ENCODE data around the gene MSX2. TPM values are rescaled to one million over a fixed set of nuclear protein-coding genes. Genes with fewer than 3 reads are reported as not detected.

MSX2 gene
- total and polyA plus RNA-seq, 2 of the 8 experiments (the other 6 are each of a cell fraction or from before 2014, with no cell fraction given): 0.24 to 0.47 TPM

GRCh38 chr5:174777583-174777982 lies 53.2 kb downstream of the MSX2 start:
- WGBS, 2 experiments (ENCODE audit: extremely low coverage in 1 of 2, insufficient coverage in 1 of 2, insufficient read length in 1 of 2, insufficient replicate concordance in 2 of 2, low coverage in 1 of 2, low lambda C conversion rate in 2 of 2, missing lambda C conversion rate in 1 of 2): 80% methylated on average over 2 of the region's 2 CpGs; no CpG with 5 or more reads in 1 of the 2 experiments
- no peak overlapping the region for H2AK5ac ChIP-seq (ENCODE audit: low read depth, low read length)
- no peak for TF ChIP-seq POLR2AphosphoS5 (IDR thresholded peaks at IDR 0.05; ENCODE audit: low read depth, low read length)
- no peak for TF ChIP-seq GABPA (IDR thresholded peaks at IDR 0.05; ENCODE audit: borderline replicate concordance, insufficient read depth, low read length)
- no peak for TF ChIP-seq RNF2 (IDR thresholded peaks at IDR 0.05; ENCODE audit: borderline replicate concordance, low read depth, low read length, missing control alignments, poor library complexity, severe bottlenecking)
- TF ChIP-seq TAF7 (optimal IDR thresholded peaks at IDR 0.05; ENCODE audit: borderline replicate concordance, low read depth, low read length): no peak
- TF ChIP-seq EP300 (IDR thresholded peaks at IDR 0.05; ENCODE audit: borderline replicate concordance in 1 of 2, low read depth in 2 of 2, low read length in 2 of 2): no peak
- TF ChIP-seq GTF2F1 (IDR thresholded peaks at IDR 0.05; ENCODE audit: borderline replicate concordance, low read depth, low read length): no peak
- TF ChIP-seq KDM1A (IDR thresholded peaks at IDR 0.05; ENCODE audit: borderline replicate concordance, low read length): no peak
- no peak for TF ChIP-seq PHF8 (conservative IDR thresholded peaks at IDR 0.05; ENCODE audit: low read depth, low read length)
- no peak for TF ChIP-seq SRF (IDR thresholded peaks at IDR 0.05; ENCODE audit: low read depth, low read length)
- no peak for TF ChIP-seq ATF2 (IDR thresholded peaks at IDR 0.05; ENCODE audit: low read length)
- no peak for TF ChIP-seq ZNF274 (IDR thresholded peaks at IDR 0.05; ENCODE audit: borderline replicate concordance, extremely low read depth, low read length)
- no peak for TF ChIP-seq JUND (IDR thresholded peaks at IDR 0.05; ENCODE audit: low read length)

More at GRCh38 chr5:174777583-174777982, 53.2 kb downstream of the MSX2 start:
- CTCF ChIA-PET (ENCODE audit: partially characterized antibody): interaction anchor here (0.6 to 2.3 kb wide), 8 partner anchors 15 to 421 kb away, joined by 3 to 7 read pairs (median 4); no protein-coding TSS in a partner anchor
- no peaks in the 10 kb centered on the region for H3K79me1 ChIP-seq (ENCODE audit: low read depth, low read length)
- H3K18ac ChIP-seq (ENCODE audit: extremely low read depth, low read length): no peak overlapping the region
- H2BK20ac ChIP-seq (ENCODE audit: low read length): no peak overlapping the region
- H2AFZ ChIP-seq (ENCODE audit: low read length): no peak overlapping the region
- FAIRE-seq (no peak), DNase-seq (ENCODE audit: low read depth in 1 of 2, low spot score in 2 of 2) (no peak)
- H3K4me3 ChIP-seq (ENCODE audit: extremely low read depth in 1 of 4, insufficient read depth in 2 of 4, low read depth in 3 of 4, low read length in 4 of 4): no peak overlapping the region
- no peaks in the 10 kb centered on the region for H3K36me3 ChIP-seq (ENCODE audit: control insufficient read depth in 2 of 4, insufficient read depth in 4 of 4, low read length in 3 of 4)
- H3K9ac ChIP-seq (replicated peaks in 1 of 4; ENCODE audit: extremely low read depth in 1 of 4, low read depth in 3 of 4, low read length in 3 of 4): no peak overlapping the region
- no peak overlapping the region for H2BK15ac ChIP-seq (ENCODE audit: low read length)
- H3K4ac ChIP-seq (replicated peaks; ENCODE audit: insufficient read length, low read depth, low read length): no peak overlapping the region
- no peak overlapping the region for H2BK120ac ChIP-seq (replicated peaks; ENCODE audit: low read depth, low read length)
- no peak overlapping the region for H4K5ac ChIP-seq (ENCODE audit: insufficient read length, low read depth, low read length)
- no peak overlapping the region for H3K23ac ChIP-seq (ENCODE audit: insufficient read length)
- no peaks in the 10 kb centered on the region for H4K20me1 ChIP-seq (replicated peaks in 1 of 2; ENCODE audit: control insufficient read depth in 1 of 2, insufficient read depth in 2 of 2, low read length in 2 of 2)
- H3K79me2 ChIP-seq (ENCODE audit: control insufficient read depth in 1 of 2, insufficient read depth in 2 of 2, low read length in 2 of 2): no peaks in the 10 kb centered on the region; a peak in 1 of 4 replicates
- no peak overlapping the region for H3K27ac ChIP-seq (ENCODE audit: low read depth, low read length)
- H3K27me3 ChIP-seq (replicated peaks in 1 of 4; ENCODE audit: control insufficient read depth in 3 of 4, extremely low read depth in 1 of 4, insufficient read depth in 3 of 4, low read length in 3 of 4): no peaks in the 10 kb centered on the region
- POLR2A ChIA-PET (ENCODE audit: partially characterized antibody): no interaction called here
- H3K9me3 ChIP-seq (ENCODE audit: insufficient read depth in 2 of 2, low read depth in 1 of 2, low read length in 1 of 2): no peaks in the 10 kb centered on the region
- no peak overlapping the region for H4K8ac ChIP-seq (ENCODE audit: extremely low read depth, insufficient read depth, low read length)
- H3K23me2 ChIP-seq (ENCODE audit: low read depth, low read length): no peaks in the 10 kb centered on the region
- H3K4me1 ChIP-seq (replicated peaks in 1 of 4; ENCODE audit: control insufficient read depth in 3 of 4, insufficient read depth in 4 of 4, low read length in 3 of 4): no peaks in the 10 kb centered on the region
- no peak overlapping the region for H3K56ac ChIP-seq (replicated peaks; ENCODE audit: insufficient read length, low read depth, low read length)
- no peak overlapping the region for H2BK5ac ChIP-seq (ENCODE audit: low read depth, low read length)
- no peak overlapping the region for H3K4me2 ChIP-seq (ENCODE audit: insufficient read depth in 1 of 2, low read depth in 2 of 2, low read length in 2 of 2)
- H3K14ac ChIP-seq (ENCODE audit: insufficient read length): no peak overlapping the region
- H2BK12ac ChIP-seq (ENCODE audit: low read depth, low read length): no peak overlapping the region
- H4K91ac ChIP-seq (replicated peaks; ENCODE audit: insufficient read length, low read length): no peak overlapping the region
